ENCODE results near the gene DGKB.
"Not testable (repeated sequence)": the region's sequence is repeated elsewhere in the genome, so short reads cannot be mapped to it uniquely, and the experiment has no call there.

Gene DGKB

DNA sequence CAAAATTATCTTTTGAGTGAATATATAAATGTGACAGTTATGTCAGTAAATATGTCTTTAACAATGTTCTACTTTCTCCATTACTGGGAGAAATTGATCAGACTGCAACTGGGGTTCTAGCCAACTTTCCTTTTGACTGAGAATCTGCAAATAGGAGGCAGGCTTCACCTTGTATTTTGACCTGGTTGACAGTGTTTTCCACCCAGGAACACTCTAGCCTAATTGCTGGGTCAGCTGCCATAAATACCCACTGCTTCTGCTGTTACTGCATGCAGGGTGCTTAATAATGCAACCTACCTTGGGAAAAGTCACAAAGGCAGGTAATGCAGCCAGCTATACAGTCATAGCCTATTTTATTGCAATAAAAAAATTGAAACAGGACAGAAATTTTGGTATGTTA is 319.0 kb downstream of the DGKB start:
- DNase-seq (ENCODE audit: low spot score), result no peak

GRCh38 chr7:14582010-14582409 is 320.5 kb downstream of the DGKB start:
- no peak for DNase-seq (ENCODE audit: low spot score)

DNA sequence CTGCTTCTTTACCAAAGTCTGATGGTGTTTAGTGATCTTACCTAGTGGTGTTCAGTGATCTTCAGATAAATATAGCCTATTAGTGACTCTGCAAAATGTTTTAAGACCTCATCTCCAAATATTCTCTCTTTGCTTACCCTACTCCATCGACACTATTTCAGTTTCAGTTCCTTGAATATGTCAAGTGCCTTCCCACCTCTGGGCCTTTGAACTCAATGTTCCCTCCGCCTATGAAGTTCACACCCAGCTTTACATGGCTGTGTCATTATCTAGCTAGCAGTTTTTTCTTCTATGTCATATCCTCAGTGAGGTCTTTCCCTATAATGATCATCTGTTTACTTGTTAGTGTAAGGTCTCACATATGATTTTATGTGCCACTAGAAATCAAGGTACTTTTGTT is 322.6 kb downstream of the DGKB start:
- DNase-seq (ENCODE audit: low spot score), result no peak

GRCh38 chr7:14576578-14576977 is 326.0 kb downstream of the DGKB start:
- no peak for DNase-seq (ENCODE audit: low spot score)

DNA sequence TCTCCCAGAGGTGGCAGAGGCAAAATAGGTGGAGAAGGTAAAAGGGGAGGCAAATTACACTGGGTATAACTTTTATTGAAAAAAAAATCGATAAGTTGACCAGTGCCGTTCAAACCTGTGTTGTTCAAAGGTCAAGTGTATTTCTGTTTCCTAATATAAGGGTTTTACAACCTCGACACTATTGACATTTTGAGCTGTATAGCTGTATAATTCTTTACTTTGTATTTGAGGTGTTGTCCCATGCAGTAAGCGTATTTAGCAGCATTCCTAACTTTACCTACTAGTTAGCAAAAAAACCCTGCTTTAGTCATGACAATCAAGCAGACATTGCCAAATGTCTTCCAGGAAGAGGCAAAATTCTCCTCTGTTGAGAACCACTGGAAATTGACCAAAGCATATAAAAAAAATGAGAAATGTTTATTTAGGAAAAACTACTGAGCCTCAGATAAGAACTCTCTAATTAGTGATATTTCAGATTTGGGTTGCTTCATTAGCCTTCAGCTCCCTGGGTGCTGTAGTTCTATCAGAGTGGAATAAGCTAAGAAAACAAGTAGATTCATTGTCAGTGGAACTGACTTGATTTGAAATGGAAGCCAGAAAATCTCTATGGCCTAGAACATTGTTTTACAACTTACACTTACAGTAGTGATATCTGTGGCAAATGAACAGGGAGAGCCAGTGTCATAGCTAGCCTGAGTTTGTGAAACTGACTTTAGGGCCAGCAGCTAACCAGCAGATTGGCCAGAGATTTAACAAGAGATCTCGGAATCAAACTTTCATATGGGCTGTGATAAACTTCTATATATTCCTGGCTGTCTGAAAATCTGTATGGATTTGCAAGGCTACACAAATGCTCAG is 331.6 kb downstream of the DGKB start:
- DNase-seq (ENCODE audit: low spot score), result no peak

GRCh38 chr7:14552060-14552459 is 350.5 kb downstream of the DGKB start:
- DNase-seq (ENCODE audit: low spot score), result no peak

DNA sequence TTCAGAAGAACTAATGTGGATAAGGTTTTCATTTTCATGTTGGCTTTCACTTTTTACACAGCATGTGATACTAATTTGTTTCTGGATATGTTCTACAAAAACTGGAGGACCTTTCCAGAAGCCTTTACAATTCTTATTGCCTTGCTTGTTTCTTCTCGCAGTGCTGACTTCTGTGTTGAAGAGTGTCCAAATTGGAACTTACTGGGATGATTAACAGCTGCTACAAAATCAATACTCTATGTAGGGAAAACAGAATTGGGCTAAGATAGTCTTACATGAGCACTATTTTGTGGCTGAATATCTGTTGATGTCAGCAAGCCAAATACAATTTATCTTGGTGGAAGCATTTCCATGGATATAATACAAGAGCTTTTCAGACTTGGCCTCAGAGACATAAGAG is 351.2 kb downstream of the DGKB start:
- DNase-seq (ENCODE audit: low spot score), result no peak

- DNase-seq (ENCODE audit: low spot score), result no peak
These were observed 359.9 kb downstream of the DGKB start for GRCh38 chr7:14542624-14543023.

GRCh38 chr7:14521183-14521582 is 381.4 kb downstream of the DGKB start:
- DNase-seq (ENCODE audit: low spot score), result no peak

- DNase-seq (ENCODE audit: low spot score), result no peak
These were observed 392.3 kb downstream of the DGKB start for GRCh38 chr7:14510268-14510667.

DNA sequence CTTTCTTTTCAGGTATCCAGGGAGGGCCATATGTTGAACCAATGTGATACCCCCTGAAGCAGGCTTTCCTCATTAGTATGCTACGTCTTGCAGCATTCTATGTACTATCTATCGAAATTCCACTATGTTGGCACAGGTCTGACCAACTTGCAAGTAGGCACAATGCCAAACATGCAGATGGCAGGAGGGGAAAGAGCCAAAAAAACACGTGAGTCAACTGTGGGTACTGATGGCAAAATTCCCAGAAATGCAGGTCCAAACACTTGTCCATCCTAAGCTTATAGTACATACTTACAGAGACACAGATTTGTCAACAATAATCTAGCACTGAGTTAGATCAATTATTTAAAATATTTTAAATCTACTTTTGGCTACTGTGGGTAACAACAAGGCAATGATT is 394.9 kb downstream of the DGKB start:
- no peak for DNase-seq (ENCODE audit: low spot score)

DNA sequence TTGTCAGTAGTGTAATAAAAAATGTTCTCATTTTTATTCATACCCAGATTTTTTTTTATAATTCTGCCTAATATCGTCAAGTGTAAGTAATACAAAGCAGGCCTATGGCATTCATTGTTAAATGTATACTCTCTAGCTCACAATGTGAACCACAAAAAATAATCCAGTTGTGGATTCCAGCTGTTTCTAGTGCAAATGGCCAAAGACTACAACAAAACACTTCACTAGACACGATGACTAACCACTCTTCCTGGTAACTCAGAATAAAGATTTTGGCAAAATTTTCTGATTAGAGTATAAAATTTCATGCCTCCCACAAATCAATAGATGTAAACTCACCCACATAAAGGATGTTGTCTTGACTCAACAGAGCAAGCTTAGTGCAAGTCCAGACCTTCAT is 396.6 kb downstream of the DGKB start:
- DNase-seq (ENCODE audit: low spot score), result no peak

GRCh38 chr7:14504134-14504533 is 398.4 kb downstream of the DGKB start:
- no peak for DNase-seq (ENCODE audit: low spot score)

DNA sequence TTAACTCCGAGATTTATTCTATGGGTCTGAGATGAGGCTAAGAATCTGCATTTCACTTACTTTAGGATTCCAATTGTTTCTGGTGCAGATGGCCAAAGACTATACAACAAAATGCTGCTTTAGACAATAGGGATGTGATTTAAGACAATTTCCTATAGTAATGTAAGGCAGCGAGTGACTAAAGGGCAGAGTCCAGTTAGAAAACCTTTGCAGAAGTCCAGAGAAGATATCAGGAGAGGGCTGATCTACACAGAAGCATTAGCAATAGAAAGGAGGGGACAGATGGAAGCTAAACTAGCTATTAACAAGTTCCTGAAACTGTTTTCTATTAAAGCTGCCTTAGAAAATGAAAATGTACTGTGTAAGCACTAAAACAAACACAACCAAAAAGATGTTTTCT is 398.9 kb downstream of the DGKB start:
- no peak for DNase-seq (ENCODE audit: low spot score)

- no peak for DNase-seq (ENCODE audit: low spot score)
These were observed 401.1 kb downstream of the DGKB start for GRCh38 chr7:14501436-14501835.

DNA sequence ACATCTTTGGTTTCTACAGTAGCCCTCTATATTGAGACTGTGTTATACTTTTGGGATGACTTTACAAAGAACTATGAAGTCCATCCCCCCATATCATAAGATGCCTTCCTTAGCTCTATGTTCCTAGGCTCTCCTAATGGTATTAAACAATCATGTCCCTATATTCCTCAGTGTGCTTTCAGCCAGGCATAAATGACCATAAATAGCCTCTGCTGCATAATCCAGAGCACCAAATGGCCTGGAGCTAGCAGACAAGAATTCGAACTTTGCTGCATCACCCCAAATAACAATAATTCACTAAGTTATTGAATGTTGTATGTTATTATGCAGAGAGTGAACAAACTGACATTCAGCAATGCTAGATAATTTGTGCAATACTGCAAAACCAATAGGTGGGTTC is 405.2 kb downstream of the DGKB start:
- DNase-seq (ENCODE audit: low spot score), result no peak

- no peak for DNase-seq (ENCODE audit: low spot score)
These were observed 406.9 kb downstream of the DGKB start for GRCh38 chr7:14495633-14496032.

- no peak for DNase-seq (ENCODE audit: low spot score)
These were observed 414.7 kb downstream of the DGKB start for GRCh38 chr7:14487701-14488395.

DNA sequence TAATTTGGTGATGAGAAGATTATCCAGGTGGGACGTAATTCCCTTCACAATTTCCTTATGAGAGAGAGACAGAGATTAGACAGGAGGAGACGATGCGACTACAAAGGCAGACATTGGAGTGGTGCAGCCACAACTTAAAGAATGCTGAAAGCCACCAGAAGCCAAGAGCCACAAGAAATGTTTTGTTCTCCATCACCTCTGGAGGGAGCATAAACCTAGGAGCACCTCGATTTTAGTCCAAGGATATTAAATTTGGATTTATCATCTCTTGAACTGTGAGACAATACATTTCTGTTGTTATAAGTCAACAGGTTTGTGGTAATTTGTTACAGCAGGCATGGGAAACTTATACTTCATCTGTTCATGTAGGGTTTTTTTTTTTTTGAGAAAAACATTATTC is 418.9 kb downstream of the DGKB start:
- DNase-seq (ENCODE audit: low spot score), result no peak

- no peak for DNase-seq (ENCODE audit: low spot score)
These were observed 422.3 kb downstream of the DGKB start for GRCh38 chr7:14480281-14480680.

DNA sequence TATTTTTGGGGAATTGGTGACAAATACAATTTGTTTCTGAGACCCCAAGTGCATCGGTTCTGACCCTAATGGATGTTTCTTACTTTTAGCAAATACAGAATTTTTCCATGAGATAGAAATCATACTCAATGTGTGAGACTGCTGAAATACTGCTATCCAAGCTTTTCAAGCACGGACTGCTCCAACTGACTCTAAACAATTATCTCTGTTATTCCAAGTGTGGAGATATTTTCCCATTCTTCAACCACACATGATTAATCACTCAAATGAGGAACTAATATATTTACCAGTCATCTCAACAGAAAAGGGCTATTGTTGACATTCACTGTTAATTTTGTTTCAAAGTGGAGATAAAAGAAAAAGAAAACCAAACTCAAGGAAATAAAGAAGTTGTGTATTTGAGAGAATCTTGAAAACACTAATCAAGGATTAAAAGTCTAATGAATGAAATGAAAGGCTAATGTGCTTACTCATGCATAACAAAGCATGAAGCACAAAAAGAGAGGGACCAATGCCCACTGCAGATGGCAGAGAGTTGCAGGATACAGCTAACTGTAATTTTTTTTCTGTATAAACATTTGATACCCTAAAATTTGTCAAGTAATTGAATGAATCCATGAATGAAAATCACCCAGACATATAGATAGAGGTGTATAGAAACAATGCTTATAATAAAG is 423.6 kb downstream of the DGKB start:
- DNase-seq (ENCODE audit: low spot score), result no peak

GRCh38 chr7:14461716-14462115 is 440.8 kb downstream of the DGKB start:
- DNase-seq (ENCODE audit: low spot score), result not testable (repeated sequence)

DNA sequence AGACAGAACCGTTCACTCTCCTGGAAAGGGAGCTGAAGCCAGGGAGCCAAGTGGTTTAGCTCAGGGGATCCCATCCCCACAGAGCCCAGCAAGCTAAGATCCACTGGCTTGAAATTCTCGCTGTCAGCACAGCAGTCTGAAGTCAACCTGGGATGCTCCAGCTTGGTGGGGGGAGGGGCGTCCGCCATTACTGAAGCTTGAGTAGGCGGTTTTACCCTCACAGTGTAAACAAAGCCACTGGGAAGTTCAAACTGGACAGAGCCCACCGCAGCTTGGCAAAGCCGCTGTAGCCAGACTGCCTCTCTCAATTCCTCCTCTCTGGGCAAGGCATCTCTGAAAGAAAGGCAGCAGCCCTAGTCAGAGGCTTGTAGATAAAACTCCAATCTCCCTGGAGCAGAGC is 443.7 kb downstream of the DGKB start:
- DNase-seq (ENCODE audit: low spot score), result not testable (repeated sequence)
